SH-SY5Y (cell line): Measurements from ENCODE around the gene SCN4B.

Source experiments
- GATA2 ChIP-seq: IDR thresholded peaks from 2 replicates; pipeline ENCODE4 v1.6.1; 2011; ENCODE audit warnings: mild to moderate bottlenecking, low read depth, low read length
- GATA3 ChIP-seq: IDR thresholded peaks from 2 replicates; pipeline ENCODE4 v1.6.1; 2011; ENCODE audit warnings: low read depth, mild to moderate bottlenecking, low read length, moderate library complexity

Gene SCN4B

GRCh38 chr11:118152552-118153471, at the start of gene SCN4B:
Gene SCN4B (minus strand): TSS chr11:118152823. CDS start chr11:118152673, 150 bp downstream.
- no peak for TF ChIP-seq GATA2
- TF ChIP-seq GATA3, result no peak

- no peak for TF ChIP-seq GATA2
- no peak for TF ChIP-seq GATA3
These were observed 49.3 kb upstream of the SCN4B start for GRCh38 chr11:118201966-118202365.

- no peak for TF ChIP-seq GATA3
These were observed 48.5 kb upstream of the SCN4B start for GRCh38 chr11:118200901-118201680.

GRCh38 chr11:118200497-118200896, 47.9 kb upstream of the SCN4B start:
- TF ChIP-seq GATA2, result no peak
- no peak for TF ChIP-seq GATA3

GRCh38 chr11:118199135-118199534, 46.5 kb upstream of the SCN4B start:
- TF ChIP-seq GATA2, result no peak
- TF ChIP-seq GATA3, result no peak

- TF ChIP-seq GATA3 (no peak), GATA2 (no peak)
These were observed 45.7 kb upstream of the SCN4B start for GRCh38 chr11:118198370-118198769.

- TF ChIP-seq GATA2, result no peak
- TF ChIP-seq GATA3, result no peak
These were observed 42.4 kb upstream of the SCN4B start for GRCh38 chr11:118194835-118195627.

GRCh38 chr11:118193910-118194566, 41.4 kb upstream of the SCN4B start:
- TF ChIP-seq GATA3 (no peak), GATA2 (no peak)

GRCh38 chr11:118186346-118187107, 33.9 kb upstream of the SCN4B start:
- no peak for TF ChIP-seq GATA3
- no peak for TF ChIP-seq GATA2

- TF ChIP-seq GATA2 (no peak), GATA3 (no peak)
These were observed 32.4 kb upstream of the SCN4B start for GRCh38 chr11:118184784-118185579.

- TF ChIP-seq GATA3 (no peak), GATA2 (no peak)
These were observed 27.7 kb upstream of the SCN4B start for GRCh38 chr11:118180300-118180703.

GRCh38 chr11:118176778-118177134, 24.1 kb upstream of the SCN4B start:
- TF ChIP-seq GATA2 (no peak), GATA3 (no peak)
